ENCODE data around the gene TRAPPC8.

The TRAPPC8 gene

GRCh38 chr18:31979714-31980113 is 36.8 kb upstream of the TRAPPC8 start:
- no peak for DNase-seq (ENCODE audit: low read depth, low spot score)
- in situ Hi-C loops (cut with HindIII; ENCODE audit: low sequenced_read_pairs): no loop called here
- H3K4me3 ChIP-seq (ENCODE audit: low read depth, low read length): no peak overlapping the region
- no peak for TF ChIP-seq CTCF (IDR thresholded peaks at IDR 0.05; ENCODE audit: low read depth, low read length)

- TF ChIP-seq CTCF (IDR thresholded peaks at IDR 0.05; ENCODE audit: low read depth, low read length): no peak
- DNase-seq (ENCODE audit: low read depth, low spot score): no peak
- H3K4me3 ChIP-seq (ENCODE audit: low read depth, low read length): no peak overlapping the region
- in situ Hi-C loops (cut with HindIII; ENCODE audit: low sequenced_read_pairs): no loop called here
Observed at GRCh38 chr18:31978616-31979015, 35.7 kb upstream of the TRAPPC8 start.

- in situ Hi-C loops (cut with HindIII; ENCODE audit: low sequenced_read_pairs): no loop called here
- TF ChIP-seq CTCF (IDR thresholded peaks at IDR 0.05; ENCODE audit: low read depth, low read length): peak; percentile 64
- no peak overlapping the region for H3K4me3 ChIP-seq (ENCODE audit: low read depth, low read length)
- DNase-seq (ENCODE audit: low read depth, low spot score): peak; percentile 52
Observed at GRCh38 chr18:31977270-31977872, 34.4 kb upstream of the TRAPPC8 start.

- TF ChIP-seq CTCF (IDR thresholded peaks at IDR 0.05; ENCODE audit: low read depth, low read length): no peak
- in situ Hi-C loops (cut with HindIII; ENCODE audit: low sequenced_read_pairs): no loop called here
Observed at GRCh38 chr18:31976242-31976641, 33.3 kb upstream of the TRAPPC8 start.

GRCh38 chr18:31973929-31974546 is 31.1 kb upstream of the TRAPPC8 start:
- no peak for DNase-seq (ENCODE audit: low read depth, low spot score)
- no peak for TF ChIP-seq CTCF (IDR thresholded peaks at IDR 0.05; ENCODE audit: low read depth, low read length)
- in situ Hi-C loops (cut with HindIII; ENCODE audit: low sequenced_read_pairs): no loop called here
- no peak overlapping the region for H3K4me3 ChIP-seq (ENCODE audit: low read depth, low read length)

More at GRCh38 chr18:31976242-31976641, 33.3 kb upstream of the TRAPPC8 start:
- no peak for DNase-seq (ENCODE audit: low read depth, low spot score)
- no peak overlapping the region for H3K4me3 ChIP-seq (ENCODE audit: low read depth, low read length)

- in situ Hi-C loops (cut with HindIII; ENCODE audit: low sequenced_read_pairs): no loop called here
- no peak for DNase-seq (ENCODE audit: low read depth, low spot score)
- TF ChIP-seq CTCF (IDR thresholded peaks at IDR 0.05; ENCODE audit: low read depth, low read length): no peak
- H3K4me3 ChIP-seq (ENCODE audit: low read depth, low read length): no peak overlapping the region
Observed at GRCh38 chr18:31970617-31971016, 27.7 kb upstream of the TRAPPC8 start.

Measured in astrocyte of the spinal cord (primary cell).